ENCODE results near the gene CLEC11A. TPM values are rescaled to one million over a fixed set of nuclear protein-coding genes. Genes with fewer than 3 reads are reported as not detected.
A peak's percentile ranks its signal among the peaks of the same experiment; 100 is the strongest.

The CLEC11A gene
- total and polyA plus RNA-seq, 9 of the 15 experiments (the other 6 are each of a cell fraction or from before 2014, with no cell fraction given): 0.39 to 43.9 (median 3.4) TPM

GRCh38 chr19:50679177-50680125 is 43.7 kb upstream of the CLEC11A start (continued):
- TF ChIP-seq PBX2 (CRISPR knock-in tag; IDR thresholded peaks at IDR 0.05; ENCODE audit: low read depth) (no peak), PBX2 (tag; conservative IDR thresholded peaks at IDR 0.05; ENCODE audit: low read depth) (peak; percentile 34), GMEB1 (CRISPR knock-in tag; IDR thresholded peaks at IDR 0.05) (no peak), RBM22 (IDR thresholded peaks at IDR 0.05; ENCODE audit: low read depth, low read length, poor library complexity, severe bottlenecking) (no peak), CBX3 (IDR thresholded peaks at IDR 0.05; ENCODE audit: borderline replicate concordance in 1 of 2, low read length in 2 of 2) (peak in 1 of 2 experiments; percentile 47; a peak in 1 of 3 replicates), SMC3 (conservative IDR thresholded peaks at IDR 0.05; ENCODE audit: insufficient read depth, low read depth, low read length) (0 out of 2 replicates have a peak, but pooled peaks have one; percentile 2), ZNF668 (CRISPR knock-in tag; IDR thresholded peaks at IDR 0.05) (no peak), NR2C2 (CRISPR knock-in tag; IDR thresholded peaks at IDR 0.05) (peak; percentile 3; the same call in 1 of the 2 replicates), NR2C2 (tag; IDR thresholded peaks at IDR 0.05) (no peak), ZC3H8 (IDR thresholded peaks at IDR 0.05) (0 out of 2 replicates have a peak, but pooled peaks have one; percentile 18), MLX (CRISPR knock-in tag; conservative IDR thresholded peaks at IDR 0.05) (no peak), NCOA1 (IDR thresholded peaks at IDR 0.05; ENCODE audit: low read depth) (no peak; the same call in 1 of the 2 replicates), CEBPG (CRISPR knock-in tag; IDR thresholded peaks at IDR 0.05) (no peak), CEBPG (tag; conservative IDR thresholded peaks at IDR 0.05 in 1 of 2, IDR thresholded peaks at IDR 0.05 in 1 of 2) (no peak), ZNF75A (CRISPR knock-in tag; IDR thresholded peaks at IDR 0.05) (no peak), HLTF (IDR thresholded peaks at IDR 0.05) (peak; percentile 90; the same call in 1 of the 2 replicates), ZNF512 (tag; IDR thresholded peaks at IDR 0.05) (peak; percentile 70)
- TF ChIP-seq, protein P1, sequence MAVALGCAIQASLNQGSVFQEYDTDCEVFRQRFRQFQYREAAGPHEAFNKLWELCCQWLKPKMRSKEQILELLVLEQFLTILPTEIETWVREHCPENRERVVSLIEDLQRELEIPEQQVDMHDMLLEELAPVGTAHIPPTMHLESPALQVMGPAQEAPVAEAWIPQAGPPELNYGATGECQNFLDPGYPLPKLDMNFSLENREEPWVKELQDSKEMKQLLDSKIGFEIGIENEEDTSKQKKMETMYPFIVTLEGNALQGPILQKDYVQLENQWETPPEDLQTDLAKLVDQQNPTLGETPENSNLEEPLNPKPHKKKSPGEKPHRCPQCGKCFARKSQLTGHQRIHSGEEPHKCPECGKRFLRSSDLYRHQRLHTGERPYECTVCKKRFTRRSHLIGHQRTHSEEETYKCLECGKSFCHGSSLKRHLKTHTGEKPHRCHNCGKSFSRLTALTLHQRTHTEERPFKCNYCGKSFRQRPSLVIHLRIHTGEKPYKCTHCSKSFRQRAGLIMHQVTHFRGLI (CRISPR knock-in tag; IDR thresholded peaks at IDR 0.05): no peak
